HUES48 (cell line): ENCODE results near the gene FKBP5.

Experiments used
- H3K27ac ChIP-seq: one replicate; pipeline ENCODE4 v1.7.0; 2013; ENCODE audit warnings: low read depth, low read length, inconsistent platforms
- H3K27me3 ChIP-seq: 2 replicates; pipeline ENCODE4 v1.6.1; 2013; ENCODE audit warnings: mild to moderate bottlenecking, low read length; ENCODE audit not compliant: control insufficient read depth, insufficient read depth
- H3K36me3 ChIP-seq: 2 replicates; pipeline ENCODE4 v1.6.1; 2013; ENCODE audit warnings: low read length; ENCODE audit not compliant: control insufficient read depth, insufficient read depth
- H3K4me1 ChIP-seq: 2 replicates; pipeline ENCODE4 v1.6.1; 2013; ENCODE audit warnings: mild to moderate bottlenecking, low read length; ENCODE audit not compliant: control insufficient read depth, insufficient read depth
- H3K4me3 ChIP-seq: 2 replicates; pipeline ENCODE4 v1.5.1; 2013; ENCODE audit warnings: mild to moderate bottlenecking, low read depth, low read length
- H3K9ac ChIP-seq: 2 replicates; pipeline ENCODE4 v1.6.1; 2013; ENCODE audit warnings: mild to moderate bottlenecking, low read depth, low read length, moderate library complexity
- H3K9me3 ChIP-seq: 2 replicates; pipeline ENCODE4 v1.6.1; 2013; ENCODE audit warnings: low read length; ENCODE audit not compliant: control insufficient read depth, insufficient read depth

FKBP5 gene

DNA sequence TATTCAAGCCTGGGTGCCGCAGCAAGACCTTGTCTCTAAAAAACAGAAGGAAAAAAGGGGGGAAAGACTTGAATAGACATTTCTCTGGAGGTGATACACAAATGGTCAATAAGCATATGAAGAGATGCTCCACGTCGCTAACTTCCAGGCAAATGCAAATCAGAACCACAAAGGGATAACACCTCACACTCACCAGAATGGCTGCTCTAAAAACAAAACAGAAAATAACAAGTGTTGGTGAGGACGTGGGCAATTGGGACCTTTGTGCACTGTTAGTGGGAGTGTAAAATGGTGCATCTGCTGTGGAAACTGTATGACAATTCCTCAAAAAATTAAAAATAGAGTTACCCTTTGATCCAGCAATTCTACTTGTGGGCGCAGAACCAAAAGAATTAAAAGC lies 127.6 kb downstream of the FKBP5 start:
- H3K36me3 ChIP-seq: no peaks in the 10 kb centered on the region
- no peak overlapping the region for H3K27ac ChIP-seq
- H3K4me1 ChIP-seq: no peaks in the 10 kb centered on the region
- H3K4me3 ChIP-seq: no peak overlapping the region
- no peaks in the 10 kb centered on the region for H3K27me3 ChIP-seq
- no peaks in the 10 kb centered on the region for H3K9me3 ChIP-seq
- H3K9ac ChIP-seq: no peak overlapping the region

DNA sequence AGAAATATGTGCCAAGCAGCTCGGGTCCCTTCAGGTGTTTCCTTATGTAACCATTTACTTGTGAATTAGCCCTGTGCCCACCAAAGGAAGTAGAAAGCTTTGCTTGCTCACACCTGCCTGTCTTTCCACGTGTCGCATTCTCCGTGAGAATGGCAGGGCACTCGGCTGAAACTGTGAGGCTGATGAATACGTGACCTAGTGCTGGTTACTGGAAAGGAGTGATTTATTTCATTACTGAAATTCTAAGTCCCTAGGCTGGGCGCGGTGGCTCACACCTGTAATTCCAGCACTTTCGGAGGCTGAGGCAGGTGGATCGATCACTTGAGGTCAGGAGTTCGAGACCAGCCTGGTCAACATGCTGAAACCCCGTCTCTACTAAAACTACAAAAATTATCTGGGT lies 130.1 kb downstream of the FKBP5 start:
- Histone ChIP-seq H3K4me3 (no peak overlapping the region), H3K27me3 (no peaks in the 10 kb centered on the region), H3K4me1 (no peaks in the 10 kb centered on the region), H3K27ac (no peak overlapping the region), H3K9me3 (no peaks in the 10 kb centered on the region), H3K9ac (no peak overlapping the region), H3K36me3 (no peaks in the 10 kb centered on the region)

DNA sequence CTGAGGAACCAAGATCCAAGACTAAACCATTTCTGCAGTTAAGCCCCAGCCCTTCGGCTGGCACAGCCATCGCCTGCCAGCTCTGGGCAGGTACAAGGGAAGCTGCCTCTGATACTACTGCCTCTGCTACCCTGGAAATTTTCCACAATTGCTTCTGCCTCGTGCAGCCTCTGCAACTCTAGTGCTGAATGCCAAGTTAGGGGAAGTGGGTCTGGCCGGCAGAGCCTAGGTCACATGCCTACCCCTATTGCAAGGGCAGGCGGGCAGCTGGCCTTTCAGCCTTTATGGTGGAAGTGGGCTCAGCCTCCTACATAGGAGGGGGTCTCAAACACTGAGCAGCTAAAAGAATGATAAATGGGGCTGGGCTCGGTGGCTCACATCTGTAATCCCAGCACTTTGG lies 131.5 kb downstream of the FKBP5 start:
- no peak overlapping the region for H3K9ac ChIP-seq
- H3K36me3 ChIP-seq: no peaks in the 10 kb centered on the region
- H3K27ac ChIP-seq: no peak overlapping the region
- H3K4me3 ChIP-seq: no peak overlapping the region
- no peaks in the 10 kb centered on the region for H3K27me3 ChIP-seq
- no peaks in the 10 kb centered on the region for H3K4me1 ChIP-seq
- no peaks in the 10 kb centered on the region for H3K9me3 ChIP-seq

DNA sequence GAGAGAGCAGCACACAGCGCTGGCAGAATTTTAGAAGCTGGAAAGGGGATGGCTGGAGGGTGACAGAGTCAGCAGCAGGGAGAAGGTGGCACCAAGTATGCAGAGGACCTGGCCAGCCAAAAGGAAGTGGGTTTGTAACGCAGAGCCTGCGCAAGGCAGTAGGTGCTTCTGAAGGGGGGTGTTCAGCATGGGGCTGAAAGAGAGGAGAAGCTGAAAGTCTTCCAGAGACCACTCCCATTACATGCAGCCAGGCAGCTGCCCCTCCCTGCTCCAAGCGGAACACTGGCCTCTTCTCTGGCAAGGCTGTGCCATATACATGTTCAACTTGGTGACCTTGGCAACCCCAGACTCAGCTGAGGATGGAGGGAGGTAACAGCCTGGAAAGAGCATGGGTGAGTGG lies 133.9 kb downstream of the FKBP5 start:
- Histone ChIP-seq H3K4me3 (no peak overlapping the region), H3K9ac (no peak overlapping the region), H3K9me3 (no peaks in the 10 kb centered on the region), H3K27ac (no peak overlapping the region), H3K4me1 (no peaks in the 10 kb centered on the region), H3K27me3 (no peaks in the 10 kb centered on the region), H3K36me3 (no peaks in the 10 kb centered on the region)

DNA sequence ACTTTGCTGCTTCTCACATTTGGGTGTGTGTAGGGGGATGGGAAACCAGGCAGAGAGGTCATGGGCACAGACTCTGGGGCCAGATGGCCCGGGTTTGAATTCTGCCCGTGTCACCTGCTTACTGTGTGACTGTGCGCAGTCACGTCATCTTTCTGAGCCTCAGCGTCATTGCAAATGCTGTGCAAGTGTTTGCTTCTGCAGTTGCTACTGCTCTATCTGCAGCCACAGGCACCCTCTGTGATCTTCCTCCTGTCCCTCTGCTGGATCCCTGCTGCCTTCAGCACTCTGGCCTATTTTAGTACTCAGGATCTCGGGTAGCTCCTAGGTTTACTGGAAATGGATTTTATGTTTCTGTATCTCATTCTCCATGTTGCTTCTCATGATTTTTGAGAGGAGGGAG lies 135.4 kb downstream of the FKBP5 start:
- no peaks in the 10 kb centered on the region for H3K36me3 ChIP-seq
- H3K9me3 ChIP-seq: no peaks in the 10 kb centered on the region
- H3K27me3 ChIP-seq: no peaks in the 10 kb centered on the region
- H3K4me3 ChIP-seq: no peak overlapping the region
- H3K4me1 ChIP-seq: no peaks in the 10 kb centered on the region
- H3K9ac ChIP-seq: no peak overlapping the region
- no peak overlapping the region for H3K27ac ChIP-seq

DNA sequence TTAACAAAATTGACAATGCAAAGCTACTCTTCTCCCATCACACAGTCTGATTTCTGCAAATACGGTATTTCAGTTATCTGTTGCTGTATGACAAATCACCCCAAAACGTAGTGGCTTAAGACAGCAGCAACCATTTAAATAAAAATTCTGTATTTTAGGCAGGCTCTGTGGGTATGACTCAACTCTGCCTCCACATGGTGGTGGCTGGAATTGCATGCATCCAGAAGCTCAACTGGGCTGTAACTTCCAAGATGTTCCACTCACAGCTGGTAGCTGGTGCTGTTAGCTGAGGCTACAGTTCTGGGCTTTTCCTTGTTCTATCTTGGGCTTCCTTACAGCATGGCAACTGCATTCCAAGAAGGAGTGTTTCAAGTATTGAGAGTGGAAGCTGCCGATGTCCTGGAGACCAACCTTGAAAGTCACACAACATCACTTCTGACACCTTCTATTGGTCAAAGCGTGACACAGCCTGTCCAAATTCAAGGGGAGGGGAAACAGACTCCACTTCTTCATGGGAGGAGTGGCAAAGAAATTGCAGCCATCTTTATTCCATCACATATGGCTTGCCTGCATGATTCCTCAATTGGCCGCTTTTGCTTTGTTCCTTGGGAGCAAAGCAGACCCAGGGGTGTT lies 136.3 kb downstream of the FKBP5 start:
- H3K4me3 ChIP-seq: no peak overlapping the region
- no peak overlapping the region for H3K27ac ChIP-seq
- no peaks in the 10 kb centered on the region for H3K36me3 ChIP-seq
- no peaks in the 10 kb centered on the region for H3K27me3 ChIP-seq
- H3K9me3 ChIP-seq: no peaks in the 10 kb centered on the region
- no peak overlapping the region for H3K9ac ChIP-seq
- H3K4me1 ChIP-seq: no peaks in the 10 kb centered on the region

DNA sequence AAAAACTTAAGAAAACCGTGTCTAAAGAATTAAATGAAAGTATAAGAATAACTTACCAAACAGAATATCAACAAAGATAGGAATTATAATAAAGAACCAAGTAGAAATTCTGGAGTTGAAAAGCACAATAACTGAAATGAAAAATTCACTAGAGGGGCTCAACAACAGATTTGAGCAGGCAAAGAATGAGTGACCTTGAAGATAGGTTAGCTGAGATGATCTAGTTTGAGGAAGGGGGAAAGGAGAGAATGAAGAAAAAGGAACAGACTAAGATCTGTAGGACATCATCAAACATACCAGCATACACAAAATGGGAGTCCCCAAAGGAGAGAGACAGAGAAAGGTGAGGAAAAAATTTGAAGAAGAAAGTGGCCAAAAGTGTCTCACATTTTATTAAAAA lies 138.3 kb downstream of the FKBP5 start:
- Histone ChIP-seq H3K27me3 (no peaks in the 10 kb centered on the region), H3K9ac (no peak overlapping the region), H3K4me1 (no peaks in the 10 kb centered on the region), H3K9me3 (no peaks in the 10 kb centered on the region), H3K36me3 (no peaks in the 10 kb centered on the region), H3K4me3 (no peak overlapping the region), H3K27ac (no peak overlapping the region)

DNA sequence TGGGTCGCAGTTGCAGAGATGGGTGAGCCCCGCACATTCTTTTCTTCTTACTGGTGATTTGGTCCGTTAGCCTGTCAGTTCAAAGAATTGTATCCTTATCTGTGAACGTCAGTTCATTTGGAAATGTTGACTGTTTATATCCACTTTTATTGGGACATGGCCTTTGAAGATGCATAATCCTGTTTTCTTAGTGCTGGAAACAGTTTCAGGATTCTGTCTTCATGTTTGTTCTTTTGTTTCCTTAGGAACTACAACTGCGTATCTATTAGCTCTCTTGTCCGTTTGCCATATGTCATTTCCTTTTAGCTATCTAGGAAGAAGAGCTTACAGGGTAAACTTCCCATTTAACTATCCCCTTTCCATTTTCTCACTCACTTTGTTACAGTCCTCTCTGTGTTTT lies 141.0 kb downstream of the FKBP5 start:
- Histone ChIP-seq H3K9me3 (no peaks in the 10 kb centered on the region), H3K4me1 (no peaks in the 10 kb centered on the region), H3K27ac (no peak overlapping the region), H3K9ac (no peak overlapping the region), H3K27me3 (no peaks in the 10 kb centered on the region), H3K36me3 (no peaks in the 10 kb centered on the region), H3K4me3 (no peak overlapping the region)

DNA sequence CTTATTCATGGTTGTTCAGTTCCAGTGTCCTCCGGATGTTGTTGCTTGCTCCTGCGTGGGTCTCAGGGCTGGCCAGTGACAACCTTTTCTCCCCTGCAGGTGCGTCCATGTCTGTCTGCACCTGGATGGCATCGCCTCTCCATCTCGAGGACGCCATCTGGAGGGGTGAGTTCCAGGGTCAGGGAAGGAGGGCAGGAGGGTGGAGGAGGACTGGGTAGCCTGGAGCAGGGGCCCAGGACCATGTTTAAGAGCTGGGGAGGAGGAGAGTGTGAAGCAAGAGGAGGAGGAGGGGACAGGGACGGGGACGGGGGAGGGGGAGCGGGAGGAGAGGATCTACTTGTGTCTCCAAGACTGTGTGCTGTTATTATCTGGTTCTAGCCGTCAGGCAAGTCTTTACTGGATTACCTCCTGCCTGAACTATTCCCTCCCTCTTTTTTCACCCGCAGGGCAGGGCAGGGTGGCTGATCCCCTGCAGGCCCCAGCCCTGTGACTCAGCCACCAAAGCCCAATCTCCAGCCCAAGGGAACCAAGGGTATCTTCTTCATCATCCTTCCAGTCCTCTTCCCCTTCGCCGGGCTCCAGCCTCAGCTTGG lies 143.8 kb downstream of the FKBP5 start:
- Histone ChIP-seq H3K9me3 (no peaks in the 10 kb centered on the region), H3K9ac (no peak overlapping the region), H3K36me3 (no peaks in the 10 kb centered on the region), H3K4me1 (no peaks in the 10 kb centered on the region), H3K27ac (no peak overlapping the region), H3K27me3 (no peaks in the 10 kb centered on the region), H3K4me3 (no peak overlapping the region)

DNA sequence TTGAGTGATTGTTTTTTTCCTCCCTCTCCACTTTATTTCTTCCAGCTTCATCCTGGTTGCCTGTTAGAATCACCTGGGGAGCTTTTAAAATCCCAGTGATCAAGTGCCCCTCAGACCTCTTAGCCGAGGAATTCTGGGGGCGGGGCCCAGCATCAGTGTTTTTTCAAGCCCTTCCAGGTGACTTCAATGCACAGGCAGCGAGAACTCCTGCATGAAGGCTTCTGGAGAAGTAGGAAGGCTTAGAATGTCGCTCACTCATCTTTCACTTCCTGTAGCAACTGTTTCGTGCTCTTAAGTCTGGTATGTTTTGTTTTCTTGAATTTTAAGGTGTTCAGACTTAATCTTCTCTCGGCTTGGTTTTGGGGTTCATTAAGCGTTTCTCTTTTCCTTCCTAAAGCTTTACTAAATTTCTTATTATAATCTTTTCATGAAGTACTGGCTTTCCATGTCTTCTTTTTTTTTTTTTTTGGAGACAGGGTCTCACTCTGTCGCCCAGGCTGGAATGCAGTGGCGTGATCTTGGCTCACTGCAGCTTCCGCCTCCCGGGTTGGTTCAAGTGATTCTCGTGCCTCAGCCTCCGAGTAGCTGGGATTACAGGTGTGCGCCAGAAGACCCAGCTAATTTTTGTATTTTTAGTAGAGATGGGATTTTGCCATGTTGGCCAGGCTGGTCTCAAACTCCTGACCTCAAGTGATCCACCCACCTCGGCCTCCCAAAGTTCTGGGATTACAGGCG lies 145.1 kb downstream of the FKBP5 start:
- Histone ChIP-seq H3K9ac (no peak overlapping the region), H3K27ac (no peak overlapping the region)

DNA sequence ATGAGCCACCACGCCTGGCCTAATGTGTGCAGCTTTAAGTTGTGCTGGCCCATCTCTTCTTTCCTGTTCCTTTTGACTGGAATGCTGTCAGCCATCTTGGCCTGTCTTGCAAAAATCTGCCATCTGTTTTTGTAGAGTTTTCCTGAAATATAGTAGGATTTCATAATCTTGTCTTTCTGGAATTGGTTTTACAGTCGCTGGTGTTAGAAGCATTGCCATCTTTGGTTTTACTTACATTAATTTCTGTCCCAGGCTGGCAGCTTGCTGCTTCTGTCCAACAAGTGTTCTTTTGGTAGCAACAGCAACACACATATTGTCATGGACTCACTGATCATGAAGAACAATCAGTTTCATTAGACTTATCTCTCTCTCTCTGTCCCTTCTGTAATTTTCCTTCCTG lies 146.9 kb downstream of the FKBP5 start:
- no peak overlapping the region for H3K27ac ChIP-seq
- H3K4me3 ChIP-seq: no peak overlapping the region
- H3K9ac ChIP-seq: no peak overlapping the region

More for the DNA sequence above, 145.1 kb downstream of the FKBP5 start:
- Histone ChIP-seq H3K9me3 (no peaks in the 10 kb centered on the region), H3K27me3 (no peaks in the 10 kb centered on the region), H3K36me3 (no peaks in the 10 kb centered on the region), H3K4me1 (no peaks in the 10 kb centered on the region), H3K4me3 (no peak overlapping the region)

More for the DNA sequence above, 146.9 kb downstream of the FKBP5 start:
- Histone ChIP-seq H3K36me3 (no peaks in the 10 kb centered on the region), H3K9me3 (no peaks in the 10 kb centered on the region), H3K27me3 (no peaks in the 10 kb centered on the region), H3K4me1 (no peaks in the 10 kb centered on the region)
